ENCODE measurements around the gene CNNM3.

CNNM3 gene

GRCh38 chr2:96838345-96839292, 22.6 kb downstream of the CNNM3 start:
- TF ChIP-seq POLR2A (IDR thresholded peaks at IDR 0.05; ENCODE audit: low read depth, low read length) (no peak), POLR2AphosphoS5 (IDR thresholded peaks at IDR 0.05; ENCODE audit: low read depth, low read length) (no peak), TAF1 (IDR thresholded peaks at IDR 0.05; ENCODE audit: borderline replicate concordance, low read depth, low read length) (no peak)
- no peak for DNase-seq (ENCODE audit: insufficient read length)

GRCh38 chr2:96839293-96839874, 23.3 kb downstream of the CNNM3 start:
- DNase-seq (ENCODE audit: insufficient read length) (no peak), FAIRE-seq (peak; percentile 9)
- TF ChIP-seq POLR2A (IDR thresholded peaks at IDR 0.05; ENCODE audit: low read depth, low read length) = no peak
- TF ChIP-seq POLR2AphosphoS5 (IDR thresholded peaks at IDR 0.05; ENCODE audit: low read depth, low read length) = no peak

More at GRCh38 chr2:96838345-96839292, 22.6 kb downstream of the CNNM3 start:
- no peak for FAIRE-seq

GRCh38 chr2:96839875-96840850, 24.1 kb downstream of the CNNM3 start:
- TF ChIP-seq POLR2AphosphoS5 (IDR thresholded peaks at IDR 0.05; ENCODE audit: low read depth, low read length) (no peak), TAF1 (IDR thresholded peaks at IDR 0.05; ENCODE audit: borderline replicate concordance, low read depth, low read length) (no peak), POLR2A (IDR thresholded peaks at IDR 0.05; ENCODE audit: low read depth, low read length) (no peak)
- DNase-seq (ENCODE audit: insufficient read length) (no peak), FAIRE-seq (no peak)

- DNase-seq (ENCODE audit: insufficient read length) (no peak), FAIRE-seq (no peak)
Measured at GRCh38 chr2:96841701-96842495, 25.8 kb downstream of the CNNM3 start.

DNA sequence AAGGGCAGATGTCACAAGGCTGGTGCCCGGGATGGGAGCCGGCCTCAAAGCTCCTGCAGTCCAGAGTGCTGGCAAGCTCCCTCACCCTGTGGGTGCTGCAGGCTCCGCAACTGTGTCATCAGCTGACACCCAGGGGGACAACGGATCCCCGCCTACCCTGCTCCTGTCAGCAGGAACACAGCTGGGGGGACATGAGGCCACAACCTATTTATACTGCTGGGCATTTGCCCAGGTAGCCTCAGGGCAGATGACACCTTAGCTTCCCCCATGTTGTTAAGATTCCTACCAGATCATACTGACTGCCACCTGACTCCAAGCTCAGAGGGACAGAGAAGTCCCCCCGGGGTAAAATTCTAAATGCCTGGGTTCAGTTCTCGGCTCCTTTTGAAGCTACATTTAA, 26.5 kb downstream of the CNNM3 start:
- DNase-seq (ENCODE audit: insufficient read length) = no peak
- TF ChIP-seq TAF1 (IDR thresholded peaks at IDR 0.05; ENCODE audit: borderline replicate concordance, low read depth, low read length) = no peak
- no peak for TF ChIP-seq POLR2A (IDR thresholded peaks at IDR 0.05; ENCODE audit: low read depth, low read length)
- TF ChIP-seq POLR2AphosphoS5 (IDR thresholded peaks at IDR 0.05; ENCODE audit: low read depth, low read length) = no peak
- no peak for FAIRE-seq

More at GRCh38 chr2:96841701-96842495, 25.8 kb downstream of the CNNM3 start:
- TF ChIP-seq POLR2AphosphoS5 (IDR thresholded peaks at IDR 0.05; ENCODE audit: low read depth, low read length) = no peak
- no peak for TF ChIP-seq POLR2A (IDR thresholded peaks at IDR 0.05; ENCODE audit: low read depth, low read length)
- TF ChIP-seq TAF1 (IDR thresholded peaks at IDR 0.05; ENCODE audit: borderline replicate concordance, low read depth, low read length) = no peak

DNA sequence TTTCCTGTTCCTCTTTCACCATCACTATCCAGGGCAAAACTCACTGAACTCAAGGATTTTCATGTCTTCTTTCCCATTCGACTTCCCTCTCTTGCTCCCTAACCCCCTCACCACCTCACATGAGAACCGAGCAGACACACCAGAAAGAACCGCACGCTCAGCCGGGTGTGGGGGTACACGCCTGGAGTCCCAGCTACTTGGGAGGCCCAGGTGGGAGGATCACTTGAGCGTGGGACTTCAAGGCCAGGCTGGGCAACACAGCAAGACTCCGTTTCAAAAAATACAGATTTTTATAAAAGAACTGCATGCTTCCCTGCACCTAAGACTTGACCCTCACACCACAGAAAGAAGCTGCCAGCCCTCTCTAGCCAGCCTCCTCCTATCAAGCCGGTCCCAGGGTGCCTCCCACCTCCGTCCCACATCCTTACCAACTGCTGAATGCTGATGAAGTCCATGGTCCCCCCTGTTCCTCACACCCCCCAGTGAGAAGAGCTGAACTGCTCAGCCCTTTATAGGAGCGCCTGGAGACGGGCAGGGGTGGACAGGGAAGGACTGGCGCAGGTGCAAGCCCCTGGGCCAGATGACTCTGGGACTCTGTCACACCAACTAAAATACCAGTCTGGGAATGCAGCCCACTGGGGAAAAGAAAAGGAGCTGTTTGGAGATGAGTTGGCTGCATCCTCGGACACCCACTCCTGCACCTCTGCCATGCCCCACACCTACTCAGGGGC, 27.6 kb downstream of the CNNM3 start, which contains the start of gene ANKRD23:
Gene ANKRD23 (minus strand): TSS at position 484 of the 731 bp plus-strand sequence. CDS start 29 bp downstream, at position 455.
- DNase-seq (ENCODE audit: insufficient read length) (no peak), FAIRE-seq (no peak)
- TF ChIP-seq TAF1 (IDR thresholded peaks at IDR 0.05; ENCODE audit: borderline replicate concordance, low read depth, low read length) (no peak), POLR2AphosphoS5 (IDR thresholded peaks at IDR 0.05; ENCODE audit: low read depth, low read length) (no peak), POLR2A (IDR thresholded peaks at IDR 0.05; ENCODE audit: low read depth, low read length) (no peak)

- FAIRE-seq (no peak), DNase-seq (ENCODE audit: insufficient read length) (no peak)
- TF ChIP-seq TAF1 (IDR thresholded peaks at IDR 0.05; ENCODE audit: borderline replicate concordance, low read depth, low read length) (no peak), POLR2AphosphoS5 (IDR thresholded peaks at IDR 0.05; ENCODE audit: low read depth, low read length) (no peak), POLR2A (IDR thresholded peaks at IDR 0.05; ENCODE audit: low read depth, low read length) (no peak)
Measured at GRCh38 chr2:96844405-96844808, 28.3 kb downstream of the CNNM3 start.

GRCh38 chr2:96846825-96847224, 30.8 kb downstream of the CNNM3 start:
- DNase-seq (ENCODE audit: insufficient read length) (no peak), FAIRE-seq (no peak)
- no peak for TF ChIP-seq TAF1 (IDR thresholded peaks at IDR 0.05; ENCODE audit: borderline replicate concordance, low read depth, low read length)
- TF ChIP-seq POLR2A (IDR thresholded peaks at IDR 0.05; ENCODE audit: low read depth, low read length) = no peak
- no peak for TF ChIP-seq POLR2AphosphoS5 (IDR thresholded peaks at IDR 0.05; ENCODE audit: low read depth, low read length)

GRCh38 chr2:96847586-96847985, 31.5 kb downstream of the CNNM3 start:
- no peak for FAIRE-seq
- DNase-seq (ENCODE audit: insufficient read length) = no peak
- no peak for TF ChIP-seq TAF1 (IDR thresholded peaks at IDR 0.05; ENCODE audit: borderline replicate concordance, low read depth, low read length)
- no peak for TF ChIP-seq POLR2A (IDR thresholded peaks at IDR 0.05; ENCODE audit: low read depth, low read length)
- TF ChIP-seq POLR2AphosphoS5 (IDR thresholded peaks at IDR 0.05; ENCODE audit: low read depth, low read length) = no peak

DNA sequence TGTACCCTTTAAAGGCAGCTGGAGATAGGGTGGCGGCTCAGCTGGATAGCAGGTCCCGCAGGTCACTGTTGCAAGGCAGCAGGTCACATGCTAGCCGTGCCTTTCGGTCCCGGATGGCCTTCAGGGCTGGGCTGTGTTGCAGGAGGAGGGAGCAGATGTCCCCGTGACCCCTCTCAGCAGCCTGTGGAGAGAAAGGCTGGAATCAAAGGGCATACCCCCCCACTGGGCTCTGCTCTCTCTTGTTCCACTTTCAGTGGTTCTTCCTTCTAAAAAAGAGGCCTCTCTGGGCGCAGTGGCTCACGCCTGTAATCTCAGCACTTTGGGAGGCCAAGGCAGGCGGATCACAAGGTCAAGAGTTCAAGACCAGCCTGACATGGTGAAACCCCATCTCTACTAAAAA, 32.2 kb downstream of the CNNM3 start:
- TF ChIP-seq POLR2A (IDR thresholded peaks at IDR 0.05; ENCODE audit: low read depth, low read length) (no peak), POLR2AphosphoS5 (IDR thresholded peaks at IDR 0.05; ENCODE audit: low read depth, low read length) (no peak), TAF1 (IDR thresholded peaks at IDR 0.05; ENCODE audit: borderline replicate concordance, low read depth, low read length) (no peak)
- no peak for FAIRE-seq
- no peak for DNase-seq (ENCODE audit: insufficient read length)

All from GM12892 (cell line).